ENCODE data around the gene ANO2.
"Not testable (repeated sequence)": the region's sequence is repeated elsewhere in the genome, so short reads cannot be mapped to it uniquely, and the experiment has no call there.

Gene ANO2

GRCh38 chr12:5884285-5884684 lies 60.8 kb downstream of the ANO2 start:
- no peak for DNase-seq

- no peak for DNase-seq
Measured at GRCh38 chr12:5882511-5883190, 62.4 kb downstream of the ANO2 start.

- DNase-seq, result no peak
Measured at GRCh38 chr12:5881666-5882065, 63.4 kb downstream of the ANO2 start.

GRCh38 chr12:5881101-5881606 lies 63.9 kb downstream of the ANO2 start:
- DNase-seq, result no peak

GRCh38 chr12:5875851-5876250 lies 69.2 kb downstream of the ANO2 start:
- no peak for DNase-seq

- no peak for DNase-seq
Measured at GRCh38 chr12:5874514-5874913, 70.5 kb downstream of the ANO2 start.

GRCh38 chr12:5873281-5873919 lies 71.7 kb downstream of the ANO2 start:
- DNase-seq, result no peak

GRCh38 chr12:5872745-5873144 lies 72.3 kb downstream of the ANO2 start:
- DNase-seq, result no peak

GRCh38 chr12:5871741-5872140 lies 73.3 kb downstream of the ANO2 start:
- DNase-seq, result no peak

- no peak for DNase-seq
Measured at GRCh38 chr12:5870183-5870582, 74.9 kb downstream of the ANO2 start.

- no peak for DNase-seq
Measured at GRCh38 chr12:5868625-5869295, 76.3 kb downstream of the ANO2 start.

GRCh38 chr12:5865397-5865796 lies 79.7 kb downstream of the ANO2 start:
- no peak for DNase-seq

GRCh38 chr12:5864972-5865371 lies 80.1 kb downstream of the ANO2 start:
- no peak for DNase-seq

GRCh38 chr12:5864301-5864700 lies 80.8 kb downstream of the ANO2 start:
- no peak for DNase-seq

GRCh38 chr12:5861416-5861815 lies 83.6 kb downstream of the ANO2 start:
- DNase-seq, result no peak

- no peak for DNase-seq
Measured at GRCh38 chr12:5856692-5857091, 88.4 kb downstream of the ANO2 start.

GRCh38 chr12:5846950-5847349 lies 98.1 kb downstream of the ANO2 start:
- no peak for DNase-seq

- no peak for DNase-seq
Measured at GRCh38 chr12:5840944-5841343, 104.1 kb downstream of the ANO2 start.

- no peak for DNase-seq
Measured at GRCh38 chr12:5830111-5830510, 114.9 kb downstream of the ANO2 start.

- DNase-seq, result no peak
Measured at GRCh38 chr12:5827591-5827990, 117.5 kb downstream of the ANO2 start.

GRCh38 chr12:5825761-5826160 lies 119.3 kb downstream of the ANO2 start:
- DNase-seq, result not testable (repeated sequence)

GRCh38 chr12:5818877-5819276 lies 126.2 kb downstream of the ANO2 start:
- not testable (repeated sequence) for DNase-seq

GRCh38 chr12:5817246-5817645 lies 127.8 kb downstream of the ANO2 start:
- DNase-seq, result no peak

- no peak for DNase-seq
Measured at GRCh38 chr12:5809586-5809985, 135.5 kb downstream of the ANO2 start.

All from cortex of kidney (tissue), 1 donor.